GM13977 (cell line): ENCODE measurements around the gene DHRSX.

Source experiments
- DNase-seq: peaks from one replicate; pipeline ENCODE4 v3.0.0; 2012; ENCODE audit warnings: low spot score
- in situ Hi-C: fragments of 300-500 bp; cut with MboI; formaldehyde crosslinking; loops from one replicate; pipeline ENCODE4 v1.12.0; 2022; ENCODE audit warnings: low sequenced_read_pairs, low pct_unique_long_range_greater_than_20kb, mixed read lengths, inconsistent platforms; ENCODE audit not compliant: unreplicated experiment
- TF ChIP-seq, protein P1 (sequence below): IDR thresholded peaks from 2 replicates; pipeline ENCODE4 v1.5.1; 2012; ENCODE audit warnings: mild to moderate bottlenecking, control low read depth; ENCODE audit not compliant: insufficient read depth; ENCODE audit errors: extremely low read depth, missing control alignments

DHRSX gene

DNA sequence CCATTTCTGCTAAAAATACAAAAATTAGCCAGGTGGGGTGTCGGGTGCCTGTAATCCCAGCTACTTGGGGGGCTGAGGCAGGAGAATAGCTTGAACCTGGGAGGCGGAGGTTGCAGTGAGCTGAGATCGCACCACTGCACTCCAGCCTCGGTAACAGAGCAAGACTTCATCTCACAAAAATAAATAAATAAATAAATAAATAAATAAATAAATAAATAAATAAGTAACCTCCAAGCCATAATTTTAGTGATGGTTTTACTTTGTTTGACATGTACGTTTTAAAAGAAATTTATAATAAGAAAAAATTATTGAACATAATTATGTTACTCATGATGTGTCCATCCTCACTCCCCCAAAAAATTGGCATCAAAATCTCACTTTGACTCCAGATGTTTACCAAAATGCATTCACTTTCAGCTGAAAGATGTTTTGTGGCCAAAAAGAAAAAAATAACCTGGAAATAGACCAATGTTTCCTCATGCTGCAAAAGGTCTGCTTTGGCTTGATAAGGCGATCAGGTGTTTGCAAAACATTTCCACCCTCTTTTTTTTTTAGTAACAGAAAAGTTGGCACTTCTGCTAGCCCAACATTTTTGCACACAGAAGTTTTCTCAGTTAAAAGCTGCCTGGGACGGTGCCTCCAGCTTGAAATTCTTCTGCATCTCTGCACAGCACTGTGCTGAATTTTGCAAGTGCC lies 42.2 kb upstream of the DHRSX start:
- in situ Hi-C loops: no loop called here
- TF ChIP-seq, protein P1, sequence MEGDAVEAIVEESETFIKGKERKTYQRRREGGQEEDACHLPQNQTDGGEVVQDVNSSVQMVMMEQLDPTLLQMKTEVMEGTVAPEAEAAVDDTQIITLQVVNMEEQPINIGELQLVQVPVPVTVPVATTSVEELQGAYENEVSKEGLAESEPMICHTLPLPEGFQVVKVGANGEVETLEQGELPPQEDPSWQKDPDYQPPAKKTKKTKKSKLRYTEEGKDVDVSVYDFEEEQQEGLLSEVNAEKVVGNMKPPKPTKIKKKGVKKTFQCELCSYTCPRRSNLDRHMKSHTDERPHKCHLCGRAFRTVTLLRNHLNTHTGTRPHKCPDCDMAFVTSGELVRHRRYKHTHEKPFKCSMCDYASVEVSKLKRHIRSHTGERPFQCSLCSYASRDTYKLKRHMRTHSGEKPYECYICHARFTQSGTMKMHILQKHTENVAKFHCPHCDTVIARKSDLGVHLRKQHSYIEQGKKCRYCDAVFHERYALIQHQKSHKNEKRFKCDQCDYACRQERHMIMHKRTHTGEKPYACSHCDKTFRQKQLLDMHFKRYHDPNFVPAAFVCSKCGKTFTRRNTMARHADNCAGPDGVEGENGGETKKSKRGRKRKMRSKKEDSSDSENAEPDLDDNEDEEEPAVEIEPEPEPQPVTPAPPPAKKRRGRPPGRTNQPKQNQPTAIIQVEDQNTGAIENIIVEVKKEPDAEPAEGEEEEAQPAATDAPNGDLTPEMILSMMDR: no peak
- no peak for DNase-seq

- TF ChIP-seq, protein P1: no peak
- in situ Hi-C loops: no loop called here
- no peak for DNase-seq
These were observed 40.8 kb upstream of the DHRSX start for GRCh38 chrX:2541603-2542002.

- no peak for DNase-seq
- TF ChIP-seq, protein P1: no peak
- in situ Hi-C loops: no loop called here
These were observed 39.7 kb upstream of the DHRSX start for GRCh38 chrX:2540426-2540947.

DNA sequence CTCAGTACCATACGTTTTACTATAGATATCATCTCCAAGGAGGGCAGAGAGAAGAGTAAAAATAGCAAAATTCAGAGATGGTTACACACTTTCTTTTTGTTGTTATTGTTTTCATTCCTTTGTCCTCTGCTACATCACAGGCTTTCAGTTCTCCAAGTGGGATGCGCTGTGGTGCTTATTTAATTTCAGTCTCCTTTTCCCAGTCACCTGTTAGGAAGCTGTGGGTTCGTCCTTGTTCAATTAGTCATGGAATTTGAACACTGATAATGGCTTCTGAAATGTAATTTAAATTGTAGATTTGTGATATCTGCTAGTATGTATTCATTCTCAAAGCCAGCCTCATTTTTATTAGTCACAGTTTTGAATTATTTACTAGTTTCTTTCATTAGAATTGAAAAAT lies 38.8 kb upstream of the DHRSX start:
- no peak for DNase-seq
- TF ChIP-seq, protein P1: no peak
- in situ Hi-C loops: no loop called here

DNA sequence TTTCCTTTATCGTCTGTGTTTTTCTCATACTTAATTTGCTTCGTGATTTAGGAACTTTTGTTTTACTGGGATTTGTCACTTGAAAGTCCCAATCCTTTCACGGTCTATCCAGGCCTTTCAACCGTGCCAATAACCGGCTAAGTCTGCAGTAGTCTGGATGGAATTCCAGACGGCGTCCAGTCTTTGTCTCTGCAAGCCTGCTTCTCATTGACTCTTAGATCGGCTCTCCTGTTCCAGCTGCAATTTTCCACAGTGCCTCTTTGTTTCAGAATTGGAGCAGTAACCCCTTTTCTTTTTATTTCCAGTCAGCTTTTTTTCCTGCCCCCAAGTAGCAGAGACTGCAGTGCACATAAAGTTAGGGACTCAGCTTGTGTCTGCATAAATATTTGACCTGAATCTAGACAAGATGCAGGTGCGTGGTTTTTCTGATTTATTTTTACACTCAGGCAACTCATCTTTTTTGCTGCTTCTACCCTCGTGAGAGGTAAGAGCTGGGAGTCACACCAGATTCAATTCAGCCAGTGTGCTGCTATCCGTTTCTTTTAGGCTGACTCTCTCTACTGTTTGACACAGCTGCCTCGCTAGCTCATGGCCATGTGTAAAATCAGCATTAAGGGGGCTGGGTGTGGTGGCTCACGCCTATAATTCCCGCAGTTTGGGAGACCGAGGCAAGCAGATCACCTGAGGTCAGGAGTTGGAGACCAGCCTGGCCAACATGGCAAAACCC lies 37.4 kb upstream of the DHRSX start:
- in situ Hi-C loops: no loop called here

GRCh38 chrX:2536974-2537373 lies 36.2 kb upstream of the DHRSX start:
- in situ Hi-C loops: no loop called here
- DNase-seq: no peak

More for the DNA sequence above, 37.4 kb upstream of the DHRSX start:
- TF ChIP-seq, protein P1: no peak
- DNase-seq: no peak

More at GRCh38 chrX:2536974-2537373, 36.2 kb upstream of the DHRSX start:
- TF ChIP-seq, protein P1: no peak
